ENCODE data around the gene FAM171A2.

The FAM171A2 gene

DNA sequence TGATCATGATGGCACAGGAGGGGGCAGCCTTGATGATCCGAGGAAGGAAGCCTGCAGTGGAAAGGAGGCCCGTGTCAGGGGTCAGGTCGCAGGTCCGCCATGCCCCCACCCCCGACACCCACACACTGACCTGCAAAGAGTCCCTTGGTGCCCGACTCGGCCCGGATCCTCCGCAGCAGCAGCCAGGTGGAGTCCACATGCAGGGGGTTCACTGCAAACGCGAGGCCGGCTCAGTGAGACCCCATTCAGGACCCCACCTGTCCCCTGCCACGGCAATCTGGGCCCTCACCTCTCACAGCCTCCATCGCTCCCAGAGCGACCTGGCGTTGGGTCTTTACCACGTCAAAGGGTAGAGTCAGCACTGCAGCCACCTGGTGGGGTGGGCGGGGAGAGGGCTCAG is 43.6 kb downstream of the FAM171A2 start:
- no peaks in the 10 kb centered on the region for H3K9me3 ChIP-seq (ENCODE audit: low read length)
- H3K4me1 ChIP-seq (ENCODE audit: insufficient read depth, low read length, severe bottlenecking) = peaks cover 13% of the 10 kb centered on the region
- no peak overlapping the region for H3K27ac ChIP-seq (ENCODE audit: low read depth, low read length, poor library complexity, severe bottlenecking)
- H3K36me3 ChIP-seq (ENCODE audit: insufficient read depth, low read length) = peaks cover 32% of the 10 kb centered on the region
- no peaks in the 10 kb centered on the region for H3K79me2 ChIP-seq (ENCODE audit: insufficient read depth, low read length)
- no peaks in the 10 kb centered on the region for H3K9me2 ChIP-seq (ENCODE audit: low read depth, low read length)
- no peaks in the 10 kb centered on the region for H4K20me1 ChIP-seq (ENCODE audit: insufficient read depth, low read length)
- no peak overlapping the region for H3K9ac ChIP-seq (ENCODE audit: low read length)
- H3K27me3 ChIP-seq (ENCODE audit: insufficient read depth, low read length) = peaks cover 6% of the 10 kb centered on the region; the same call in 1 of the 2 replicates
- no peak overlapping the region for H2AFZ ChIP-seq (ENCODE audit: low read length)
- no peak for TF ChIP-seq EZH2 (IDR thresholded peaks at IDR 0.05; ENCODE audit: borderline replicate concordance, low read length)
- TF ChIP-seq, protein P1, sequence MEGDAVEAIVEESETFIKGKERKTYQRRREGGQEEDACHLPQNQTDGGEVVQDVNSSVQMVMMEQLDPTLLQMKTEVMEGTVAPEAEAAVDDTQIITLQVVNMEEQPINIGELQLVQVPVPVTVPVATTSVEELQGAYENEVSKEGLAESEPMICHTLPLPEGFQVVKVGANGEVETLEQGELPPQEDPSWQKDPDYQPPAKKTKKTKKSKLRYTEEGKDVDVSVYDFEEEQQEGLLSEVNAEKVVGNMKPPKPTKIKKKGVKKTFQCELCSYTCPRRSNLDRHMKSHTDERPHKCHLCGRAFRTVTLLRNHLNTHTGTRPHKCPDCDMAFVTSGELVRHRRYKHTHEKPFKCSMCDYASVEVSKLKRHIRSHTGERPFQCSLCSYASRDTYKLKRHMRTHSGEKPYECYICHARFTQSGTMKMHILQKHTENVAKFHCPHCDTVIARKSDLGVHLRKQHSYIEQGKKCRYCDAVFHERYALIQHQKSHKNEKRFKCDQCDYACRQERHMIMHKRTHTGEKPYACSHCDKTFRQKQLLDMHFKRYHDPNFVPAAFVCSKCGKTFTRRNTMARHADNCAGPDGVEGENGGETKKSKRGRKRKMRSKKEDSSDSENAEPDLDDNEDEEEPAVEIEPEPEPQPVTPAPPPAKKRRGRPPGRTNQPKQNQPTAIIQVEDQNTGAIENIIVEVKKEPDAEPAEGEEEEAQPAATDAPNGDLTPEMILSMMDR (IDR thresholded peaks at IDR 0.05; ENCODE audit: low read length) = no peak
- no peak overlapping the region for H3K4me2 ChIP-seq (ENCODE audit: low read length)
- H3F3A ChIP-seq (ENCODE audit: insufficient read depth, low read length) = no peaks in the 10 kb centered on the region
- H3K4me3 ChIP-seq (ENCODE audit: low read depth, low read length, poor library complexity, severe bottlenecking) = no peak overlapping the region

DNA sequence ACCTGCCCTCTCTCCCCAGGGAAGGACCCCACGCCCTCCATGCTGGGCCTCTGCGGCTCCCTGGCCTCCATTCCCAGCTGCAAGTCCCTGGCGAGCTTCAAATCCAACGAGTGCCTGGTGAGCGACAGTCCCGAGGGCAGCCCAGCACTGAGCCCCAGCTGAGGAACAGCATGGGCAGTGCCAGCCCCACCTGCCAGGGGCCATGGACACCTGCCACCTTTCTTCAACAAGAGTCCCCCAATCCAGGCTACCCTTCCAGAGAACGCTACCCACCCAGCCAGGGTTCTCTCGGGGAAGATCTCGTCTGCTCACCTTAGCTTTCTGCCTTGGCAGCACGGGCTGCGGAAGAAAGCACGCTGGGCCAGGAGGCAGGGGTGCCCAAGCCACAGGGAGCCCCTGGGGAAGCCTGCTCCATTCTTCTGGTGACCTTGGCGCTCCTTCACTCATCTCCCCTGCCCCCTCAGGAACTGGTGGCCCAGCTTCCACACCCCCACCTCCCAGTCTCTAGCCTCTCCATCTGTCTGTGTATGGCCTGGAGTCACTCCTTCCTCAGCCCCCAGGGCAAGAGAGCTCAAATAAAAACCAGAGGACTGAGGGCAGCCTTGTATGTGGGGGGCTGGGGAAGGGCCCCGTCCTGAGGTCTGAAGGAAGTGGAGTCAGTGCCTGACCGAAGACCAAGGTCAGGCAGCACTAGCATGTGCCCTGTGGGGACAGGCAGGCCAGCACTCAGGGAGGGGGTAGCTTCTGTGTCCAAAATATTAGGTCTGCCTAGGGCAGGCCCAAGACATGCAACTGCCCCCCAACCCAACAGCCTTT is 45.4 kb downstream of the FAM171A2 start:
- peaks cover 32% of the 10 kb centered on the region for H3K36me3 ChIP-seq (ENCODE audit: insufficient read depth, low read length)
- no peak overlapping the region for H3K4me2 ChIP-seq (ENCODE audit: low read length)
- no peaks in the 10 kb centered on the region for H3K9me3 ChIP-seq (ENCODE audit: low read length)
- no peak overlapping the region for H3K9ac ChIP-seq (ENCODE audit: low read length)
- no peak overlapping the region for H3K27ac ChIP-seq (ENCODE audit: low read depth, low read length, poor library complexity, severe bottlenecking)
- H3K79me2 ChIP-seq (ENCODE audit: insufficient read depth, low read length) = no peaks in the 10 kb centered on the region
- no peak overlapping the region for H2AFZ ChIP-seq (ENCODE audit: low read length)
- no peaks in the 10 kb centered on the region for H4K20me1 ChIP-seq (ENCODE audit: insufficient read depth, low read length)
- H3F3A ChIP-seq (ENCODE audit: insufficient read depth, low read length) = no peaks in the 10 kb centered on the region
- no peak overlapping the region for H3K4me3 ChIP-seq (ENCODE audit: low read depth, low read length, poor library complexity, severe bottlenecking)
- peaks cover 6% of the 10 kb centered on the region; the same call in 1 of the 2 replicates for H3K27me3 ChIP-seq (ENCODE audit: insufficient read depth, low read length)
- peaks cover 9% of the 10 kb centered on the region for H3K4me1 ChIP-seq (ENCODE audit: insufficient read depth, low read length, severe bottlenecking)
- H3K9me2 ChIP-seq (ENCODE audit: low read depth, low read length) = no peaks in the 10 kb centered on the region
- TF ChIP-seq, protein P1 (IDR thresholded peaks at IDR 0.05; ENCODE audit: low read length) = no peak
- TF ChIP-seq EZH2 (IDR thresholded peaks at IDR 0.05; ENCODE audit: borderline replicate concordance, low read length) = no peak

DNA sequence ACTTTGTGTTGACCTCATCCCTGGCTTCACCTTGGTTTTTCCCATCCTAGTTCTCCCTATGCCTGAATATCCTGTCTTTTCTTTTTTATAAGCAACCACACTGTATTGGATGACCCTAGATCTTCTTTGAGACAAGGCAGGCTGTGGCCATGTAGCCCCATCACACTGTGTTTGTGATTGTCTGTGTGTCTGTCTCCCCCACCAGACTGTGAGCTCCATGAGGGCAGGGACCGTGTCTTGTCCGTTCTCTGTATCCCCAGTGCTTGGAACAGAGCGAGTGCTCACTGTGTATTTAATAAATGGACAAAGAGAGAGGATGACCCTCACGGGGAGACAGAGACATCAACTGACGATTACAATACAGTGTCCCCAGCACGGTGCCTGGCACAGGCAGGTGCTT is 46.1 kb downstream of the FAM171A2 start:
- Histone ChIP-seq H2AFZ (ENCODE audit: low read length) (no peak overlapping the region), H3K4me2 (ENCODE audit: low read length) (no peak overlapping the region), H4K20me1 (ENCODE audit: insufficient read depth, low read length) (no peaks in the 10 kb centered on the region), H3K9me2 (ENCODE audit: low read depth, low read length) (no peaks in the 10 kb centered on the region), H3K36me3 (ENCODE audit: insufficient read depth, low read length) (peaks cover 32% of the 10 kb centered on the region), H3K79me2 (ENCODE audit: insufficient read depth, low read length) (no peaks in the 10 kb centered on the region), H3K4me1 (ENCODE audit: insufficient read depth, low read length, severe bottlenecking) (peaks cover 9% of the 10 kb centered on the region), H3F3A (ENCODE audit: insufficient read depth, low read length) (no peaks in the 10 kb centered on the region), H3K9ac (ENCODE audit: low read length) (no peak overlapping the region), H3K27me3 (ENCODE audit: insufficient read depth, low read length) (peaks cover 6% of the 10 kb centered on the region; the same call in 1 of the 2 replicates), H3K27ac (ENCODE audit: low read depth, low read length, poor library complexity, severe bottlenecking) (no peak overlapping the region), H3K4me3 (ENCODE audit: low read depth, low read length, poor library complexity, severe bottlenecking) (no peak overlapping the region), H3K9me3 (ENCODE audit: low read length) (no peaks in the 10 kb centered on the region)
- TF ChIP-seq, protein P1 (IDR thresholded peaks at IDR 0.05; ENCODE audit: low read length) = no peak
- TF ChIP-seq EZH2 (IDR thresholded peaks at IDR 0.05; ENCODE audit: borderline replicate concordance, low read length) = no peak
